GM10847 (cell line): Measurements from ENCODE around the gene KDM5B.

Experiments used
- POLR2A ChIP-seq: IDR thresholded peaks from 2 replicates; pipeline ENCODE4 v1.6.1; 2011; ENCODE audit not compliant: insufficient read length; ENCODE audit errors: extremely low read depth

KDM5B gene

GRCh38 chr1:202710070-202711045 is 97.9 kb downstream of the KDM5B start, which contains the start of gene SYT2:
Gene SYT2 (minus strand): TSS chr1:202710454. CDS start chr1:202605772, 104,682 bp downstream.
- TF ChIP-seq POLR2A = no peak

DNA sequence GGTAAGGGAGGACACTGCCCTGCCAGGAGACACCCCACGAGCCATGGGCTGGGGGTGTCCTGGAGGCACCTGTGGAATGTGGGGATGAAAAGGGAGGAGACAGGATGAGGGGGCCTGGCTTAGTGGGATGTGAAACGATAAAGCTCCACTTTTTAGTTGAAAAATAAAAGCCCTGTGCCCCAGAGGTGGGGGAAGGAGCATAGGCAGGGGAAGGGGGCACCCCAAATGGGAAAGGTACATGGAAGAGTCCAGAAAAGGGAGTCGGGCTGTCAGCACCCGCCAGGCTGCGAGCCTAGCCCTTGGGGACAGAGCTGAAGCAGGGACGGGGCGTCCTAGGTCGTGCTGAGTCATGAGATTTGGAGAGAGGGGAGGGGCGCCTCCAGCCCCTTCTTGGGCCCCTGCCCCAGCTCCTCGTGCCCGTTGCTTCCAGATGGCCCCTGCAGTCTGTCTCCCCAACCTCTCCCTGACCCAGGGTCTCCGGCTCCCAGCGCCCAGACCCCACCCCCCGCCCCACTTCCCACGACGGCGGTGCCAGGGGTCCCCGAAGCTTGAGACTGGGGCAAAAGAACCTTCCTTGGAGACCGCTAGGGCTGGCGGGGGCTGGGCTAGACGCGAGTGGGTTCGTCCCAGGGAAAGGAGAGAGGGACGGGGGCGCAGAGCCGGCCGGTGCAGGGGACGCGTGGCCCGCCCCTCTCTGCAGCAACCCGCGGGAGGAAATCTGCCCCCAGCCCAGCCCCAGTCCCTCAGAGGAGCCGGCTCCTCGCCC is 98.8 kb downstream of the KDM5B start:
- TF ChIP-seq POLR2A = no peak

GRCh38 chr1:202708456-202709275 is 99.6 kb downstream of the KDM5B start:
- TF ChIP-seq POLR2A = no peak

DNA sequence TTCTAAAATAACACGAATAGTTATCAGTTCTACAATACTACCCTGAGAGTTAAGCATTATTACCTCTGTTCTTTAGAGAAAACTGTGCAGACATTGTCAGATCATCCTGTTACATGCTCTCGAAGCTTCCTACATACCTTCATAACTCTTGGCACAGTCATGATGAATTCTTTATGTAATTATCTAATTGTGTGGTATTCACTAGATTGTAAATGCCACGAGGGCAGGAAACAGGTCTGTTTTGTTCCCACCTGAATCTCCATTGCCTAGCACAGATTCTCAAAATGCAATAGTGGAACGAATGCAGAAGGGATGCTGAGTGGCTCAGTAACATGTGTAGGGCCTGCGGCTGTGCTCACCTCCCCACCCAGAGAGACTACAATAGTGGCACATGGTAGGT is 101.4 kb downstream of the KDM5B start:
- TF ChIP-seq POLR2A = no peak

GRCh38 chr1:202704601-202705000 is 103.6 kb downstream of the KDM5B start:
- TF ChIP-seq POLR2A = no peak

- no peak for TF ChIP-seq POLR2A
Measured at GRCh38 chr1:202703191-202703590, 105.0 kb downstream of the KDM5B start.

DNA sequence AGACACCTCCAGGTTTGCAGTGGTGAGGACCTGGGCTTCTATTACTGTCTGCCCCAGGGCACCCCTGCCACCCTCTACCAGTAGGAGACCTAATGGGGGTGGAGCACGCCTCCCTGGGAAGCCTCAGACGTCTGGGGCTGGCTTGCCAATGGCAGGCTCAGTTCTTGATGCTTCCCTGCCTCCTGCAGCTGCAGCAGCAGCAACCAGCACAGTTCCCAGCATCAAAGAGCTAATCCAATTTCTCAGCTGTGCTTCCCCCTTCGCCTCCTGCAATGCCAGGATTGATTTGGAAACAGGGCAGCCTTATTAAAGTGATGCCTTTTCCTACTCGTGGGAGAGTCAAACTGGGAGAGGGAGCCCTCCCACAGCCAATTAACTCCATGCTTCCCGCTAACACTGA is 106.1 kb downstream of the KDM5B start:
- TF ChIP-seq POLR2A = no peak

DNA sequence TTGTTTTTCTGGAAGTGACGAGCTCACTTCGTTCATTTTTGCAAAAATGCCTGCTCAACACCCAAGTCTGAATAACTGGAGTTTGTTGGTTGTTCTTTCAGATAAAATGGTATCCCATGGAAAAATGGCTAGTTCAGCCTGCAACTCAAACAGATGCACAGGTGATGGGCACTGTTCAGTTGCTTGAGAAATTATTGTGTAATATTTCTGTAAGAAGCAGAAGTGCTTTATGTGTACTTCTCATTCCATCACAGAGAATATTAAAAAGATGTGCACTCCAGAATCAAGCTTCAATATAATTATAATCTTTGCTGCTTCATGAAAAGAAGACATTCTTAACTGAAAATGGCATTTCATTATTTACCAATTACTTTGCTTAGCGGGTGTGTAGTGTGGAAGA is 107.0 kb downstream of the KDM5B start:
- TF ChIP-seq POLR2A = no peak

DNA sequence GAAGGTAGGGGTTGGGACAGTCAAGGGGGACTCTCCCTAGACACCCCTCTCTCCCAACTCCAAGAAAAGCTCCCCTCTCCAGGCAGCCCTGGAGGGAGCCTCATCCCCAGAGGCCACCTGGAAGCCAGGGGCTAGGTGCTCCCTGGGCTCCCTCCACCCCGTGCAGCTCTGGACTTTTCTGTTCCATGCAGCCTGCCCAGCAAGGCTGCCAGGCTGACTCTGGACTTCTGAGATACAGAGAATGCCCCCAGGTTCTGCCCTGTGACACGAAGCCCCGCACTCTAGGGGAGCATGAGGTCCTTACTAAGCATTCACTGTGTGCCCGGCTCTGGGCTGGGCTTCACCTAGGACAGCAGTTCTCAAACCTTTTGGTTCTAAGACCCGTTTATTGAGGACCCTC is 108.2 kb downstream of the KDM5B start:
- TF ChIP-seq POLR2A = no peak

DNA sequence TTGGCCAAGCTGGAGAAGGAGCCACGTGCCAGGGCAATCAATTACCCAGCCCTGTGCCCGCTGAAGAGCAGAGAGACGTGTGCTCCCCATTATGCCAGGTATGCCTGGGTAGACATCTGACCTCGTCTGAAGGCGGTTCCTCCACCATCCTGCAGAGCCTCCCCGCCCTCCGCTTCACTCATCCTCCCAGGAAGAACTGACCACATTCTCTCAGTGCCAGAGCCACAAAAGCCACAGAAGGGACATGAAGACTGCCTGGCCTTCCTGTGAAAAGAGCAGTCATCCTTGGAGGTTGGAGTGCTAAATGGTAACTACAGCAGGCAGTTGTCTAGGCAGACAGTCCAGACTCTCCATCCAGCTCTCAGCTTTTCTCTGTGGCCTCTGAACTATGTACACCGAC is 109.9 kb downstream of the KDM5B start:
- TF ChIP-seq POLR2A = no peak

DNA sequence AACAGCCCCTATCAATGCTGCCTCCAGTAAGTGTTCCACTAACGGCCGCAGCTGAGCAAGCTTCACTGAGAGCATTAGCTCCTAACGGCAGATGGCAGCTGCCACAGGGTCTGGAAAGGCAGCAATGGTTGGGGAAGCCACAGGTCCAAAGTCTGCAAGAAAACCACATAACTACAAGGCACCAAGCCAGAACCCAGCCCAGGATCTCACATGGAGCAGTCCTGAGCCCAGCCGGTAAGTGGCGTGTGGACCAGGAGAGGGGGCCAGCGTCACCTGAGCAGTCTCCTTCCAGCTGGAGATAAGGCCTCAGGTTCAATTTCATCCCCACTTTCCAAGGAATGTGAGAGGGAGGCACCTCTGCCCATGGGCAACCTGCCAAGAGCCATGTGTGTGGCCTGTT is 111.2 kb downstream of the KDM5B start:
- TF ChIP-seq POLR2A = no peak

DNA sequence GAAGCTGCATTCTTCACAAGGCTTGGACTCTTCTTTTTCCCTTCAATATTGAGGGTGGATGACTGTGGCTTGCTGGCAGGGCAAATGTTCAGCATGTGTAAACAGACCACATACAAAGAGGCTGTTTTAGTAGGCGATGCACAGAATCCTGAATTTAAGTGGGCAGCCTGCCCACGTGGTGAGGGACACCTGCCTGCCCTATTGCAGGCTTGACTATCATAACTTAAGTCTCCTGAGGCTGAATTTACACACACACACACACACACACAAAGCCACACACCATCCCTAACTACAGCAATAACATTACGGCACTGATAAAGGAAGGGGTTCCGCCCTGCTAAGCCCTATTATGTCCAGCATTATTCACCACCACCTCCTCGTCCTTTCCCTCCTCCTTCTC is 113.9 kb downstream of the KDM5B start:
- TF ChIP-seq POLR2A = no peak

DNA sequence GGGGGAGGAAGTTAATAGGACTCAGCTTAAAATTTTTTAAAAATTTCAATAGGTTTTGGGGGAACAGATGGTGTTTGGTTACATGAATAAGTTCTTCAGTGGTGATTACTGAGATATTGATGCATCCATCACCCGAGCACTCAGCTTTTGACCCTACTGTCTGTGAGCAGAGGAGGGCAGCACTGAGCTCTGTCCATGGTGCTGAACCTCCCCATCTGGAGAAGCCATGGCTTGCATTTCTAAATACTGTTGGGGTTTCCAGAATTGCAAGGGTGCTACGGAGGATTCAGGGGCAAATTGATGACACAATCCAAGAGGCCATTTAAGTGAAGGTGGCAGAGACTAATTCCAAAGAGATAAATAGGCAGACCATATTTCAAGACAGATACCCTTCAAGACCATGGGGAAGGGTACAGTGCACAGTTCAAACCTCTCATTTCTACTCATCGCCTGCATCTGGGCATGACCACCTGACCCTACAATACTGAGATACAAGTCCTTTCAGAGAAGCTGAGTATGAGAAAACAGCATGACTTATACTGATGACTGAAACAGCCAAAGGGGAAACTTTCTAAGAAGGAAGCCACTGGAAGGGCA is 115.2 kb downstream of the KDM5B start:
- no peak for TF ChIP-seq POLR2A

- no peak for TF ChIP-seq POLR2A
Measured at GRCh38 chr1:202691816-202692215, 116.4 kb downstream of the KDM5B start.
